Measurements from ENCODE around the gene PTH2. TPM values are rescaled to one million over a fixed set of nuclear protein-coding genes. Genes with fewer than 3 reads are reported as not detected.

Gene PTH2
- total and polyA plus RNA-seq, 7 donors, result not detected

DNA sequence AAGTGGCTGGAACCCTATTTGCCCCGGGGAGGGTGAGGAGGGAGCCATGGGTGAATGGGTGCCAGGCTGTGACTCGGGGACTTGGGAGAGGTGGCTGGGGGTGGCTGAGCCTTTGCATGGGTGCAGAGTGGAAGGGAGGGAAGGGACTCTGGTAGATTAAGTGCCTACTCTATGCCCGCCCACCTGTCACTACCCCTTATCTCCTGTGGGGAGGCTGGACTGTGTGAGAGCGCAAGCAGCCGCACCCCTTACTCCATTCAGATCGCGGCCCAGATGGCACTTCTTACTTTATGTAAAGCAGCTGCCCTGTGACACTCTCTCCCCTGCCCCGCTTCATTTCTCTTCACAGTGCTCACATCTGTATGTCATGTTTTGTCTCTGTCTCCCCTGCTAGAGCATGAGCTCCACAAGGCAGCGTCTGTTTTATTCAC lies 32.3 kb downstream of the PTH2 start:
- no peak overlapping the region for H3K27ac ChIP-seq
- no peak overlapping the region for H3K4me3 ChIP-seq
- intact Hi-C loops (cut with DNase I), result no loop called here
- DNase-seq, result no peak
- H3K4me1 ChIP-seq, result peaks cover 0 to 3% (median 0%) of the 10 kb centered on the region in 4 donors
- H3K36me3 ChIP-seq, result no peaks in the 10 kb centered on the region
- peaks cover 6 to 47% (median 14%) of the 10 kb centered on the region in 3 donors for H3K27me3 ChIP-seq
- WGBS, 2 donors, result 29 to 53% methylated on average over 9 of the region's 9 CpGs
- H3K9me3 ChIP-seq, result no peaks in the 10 kb centered on the region
- no peak for TF ChIP-seq EP300 (IDR thresholded peaks at IDR 0.05)
- TF ChIP-seq, protein P1, sequence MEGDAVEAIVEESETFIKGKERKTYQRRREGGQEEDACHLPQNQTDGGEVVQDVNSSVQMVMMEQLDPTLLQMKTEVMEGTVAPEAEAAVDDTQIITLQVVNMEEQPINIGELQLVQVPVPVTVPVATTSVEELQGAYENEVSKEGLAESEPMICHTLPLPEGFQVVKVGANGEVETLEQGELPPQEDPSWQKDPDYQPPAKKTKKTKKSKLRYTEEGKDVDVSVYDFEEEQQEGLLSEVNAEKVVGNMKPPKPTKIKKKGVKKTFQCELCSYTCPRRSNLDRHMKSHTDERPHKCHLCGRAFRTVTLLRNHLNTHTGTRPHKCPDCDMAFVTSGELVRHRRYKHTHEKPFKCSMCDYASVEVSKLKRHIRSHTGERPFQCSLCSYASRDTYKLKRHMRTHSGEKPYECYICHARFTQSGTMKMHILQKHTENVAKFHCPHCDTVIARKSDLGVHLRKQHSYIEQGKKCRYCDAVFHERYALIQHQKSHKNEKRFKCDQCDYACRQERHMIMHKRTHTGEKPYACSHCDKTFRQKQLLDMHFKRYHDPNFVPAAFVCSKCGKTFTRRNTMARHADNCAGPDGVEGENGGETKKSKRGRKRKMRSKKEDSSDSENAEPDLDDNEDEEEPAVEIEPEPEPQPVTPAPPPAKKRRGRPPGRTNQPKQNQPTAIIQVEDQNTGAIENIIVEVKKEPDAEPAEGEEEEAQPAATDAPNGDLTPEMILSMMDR (IDR thresholded peaks at IDR 0.05), result no peak
- TF ChIP-seq POLR2AphosphoS5 (IDR thresholded peaks at IDR 0.05), result no peak
- TF ChIP-seq POLR2A (IDR thresholded peaks at IDR 0.05), result no peak

DNA sequence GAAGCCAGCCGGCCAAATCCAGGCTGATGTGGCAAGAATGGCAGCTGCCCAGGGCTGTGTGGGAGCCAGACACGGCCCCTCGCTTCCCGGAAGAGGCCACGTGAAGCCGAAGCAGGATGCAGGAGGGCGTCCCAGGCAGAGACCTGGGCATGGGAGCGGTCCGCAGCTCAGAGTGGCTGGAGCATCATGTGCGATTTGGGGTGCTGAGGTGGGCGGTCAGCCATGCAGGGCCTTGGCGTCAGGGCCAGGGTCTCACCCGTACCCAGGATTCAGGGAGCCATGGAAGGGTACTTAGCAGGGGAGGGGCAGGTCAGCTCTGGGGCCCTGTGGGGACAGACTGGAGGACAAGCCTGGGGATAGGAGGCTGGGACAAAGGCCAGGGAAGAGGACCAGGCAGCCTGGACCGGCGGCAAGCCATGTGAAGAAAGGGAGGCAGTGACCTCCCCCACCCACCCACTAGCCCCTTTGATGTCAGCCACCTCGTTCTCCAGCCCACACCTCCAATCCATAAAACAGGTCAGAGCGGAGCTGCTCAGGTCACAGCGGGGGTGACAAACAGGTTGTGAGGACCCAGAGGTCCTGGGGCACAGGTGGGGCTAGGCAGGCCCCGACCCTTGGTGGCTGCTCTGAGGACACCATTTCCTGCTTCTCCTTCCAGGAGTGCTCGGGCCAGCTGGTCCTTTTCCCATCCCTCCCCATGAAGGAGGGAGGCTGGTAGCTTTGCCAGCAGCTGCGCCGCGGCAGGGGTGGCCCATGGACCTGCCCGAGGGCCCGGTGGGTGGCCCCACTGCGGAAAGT lies 32.9 kb downstream of the PTH2 start:
- TF ChIP-seq EP300 (IDR thresholded peaks at IDR 0.05), result no peak
- no peak for TF ChIP-seq POLR2AphosphoS5 (IDR thresholded peaks at IDR 0.05)
- TF ChIP-seq, protein P1 (IDR thresholded peaks at IDR 0.05), result no peak
- TF ChIP-seq POLR2A (IDR thresholded peaks at IDR 0.05), result no peak
- no peak overlapping the region for H3K4me3 ChIP-seq
- peaks cover 0 to 3% (median 0%) of the 10 kb centered on the region in 4 donors for H3K4me1 ChIP-seq
- no peak overlapping the region for H3K27ac ChIP-seq
- WGBS, 2 donors, result 56 to 78% methylated on average over 26 of the region's 26 CpGs
- no peaks in the 10 kb centered on the region for H3K9me3 ChIP-seq
- H3K27me3 ChIP-seq, result peaks cover 6 to 45% (median 14%) of the 10 kb centered on the region in 3 donors
- DNase-seq, result no peak
- no peaks in the 10 kb centered on the region for H3K36me3 ChIP-seq
- intact Hi-C loops (cut with DNase I), result no loop called here

DNA sequence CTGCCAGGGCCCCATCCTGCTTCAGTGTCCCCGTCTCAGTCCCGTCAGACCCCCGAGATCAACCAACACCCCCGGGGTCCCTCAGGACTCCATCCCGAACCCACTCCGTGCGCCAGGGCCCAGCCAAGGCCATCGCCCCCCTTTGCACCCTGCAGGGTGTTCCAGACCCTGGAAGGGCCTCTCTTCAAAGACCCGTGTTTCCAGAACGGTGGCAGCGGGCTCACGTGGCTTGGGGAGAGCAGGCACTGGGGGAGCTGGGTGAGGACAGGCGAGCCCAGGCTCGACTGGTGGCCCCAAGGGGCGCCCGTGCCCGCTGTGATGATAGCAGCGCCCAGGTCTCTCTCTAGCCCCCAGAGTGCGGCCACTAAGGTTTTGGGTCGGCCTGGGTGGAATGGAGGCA lies 33.8 kb downstream of the PTH2 start:
- TF ChIP-seq, protein P1 (IDR thresholded peaks at IDR 0.05), result no peak
- no peak for TF ChIP-seq EP300 (IDR thresholded peaks at IDR 0.05)
- TF ChIP-seq POLR2A (IDR thresholded peaks at IDR 0.05), result no peak
- TF ChIP-seq POLR2AphosphoS5 (IDR thresholded peaks at IDR 0.05), result no peak
- Histone ChIP-seq H3K4me1 (peaks cover 0 to 3% (median 0%) of the 10 kb centered on the region in 4 donors), H3K27ac (no peak overlapping the region), H3K27me3 (peaks cover 0 to 36% (median 7%) of the 10 kb centered on the region in 3 donors), H3K4me3 (no peak overlapping the region), H3K9me3 (no peaks in the 10 kb centered on the region), H3K36me3 (no peaks in the 10 kb centered on the region)
- intact Hi-C loops (cut with DNase I), result no loop called here
- DNase-seq, result no peak
- 81 to 91% methylated on average over 20 of the region's 20 CpGs for WGBS, 2 donors

DNA sequence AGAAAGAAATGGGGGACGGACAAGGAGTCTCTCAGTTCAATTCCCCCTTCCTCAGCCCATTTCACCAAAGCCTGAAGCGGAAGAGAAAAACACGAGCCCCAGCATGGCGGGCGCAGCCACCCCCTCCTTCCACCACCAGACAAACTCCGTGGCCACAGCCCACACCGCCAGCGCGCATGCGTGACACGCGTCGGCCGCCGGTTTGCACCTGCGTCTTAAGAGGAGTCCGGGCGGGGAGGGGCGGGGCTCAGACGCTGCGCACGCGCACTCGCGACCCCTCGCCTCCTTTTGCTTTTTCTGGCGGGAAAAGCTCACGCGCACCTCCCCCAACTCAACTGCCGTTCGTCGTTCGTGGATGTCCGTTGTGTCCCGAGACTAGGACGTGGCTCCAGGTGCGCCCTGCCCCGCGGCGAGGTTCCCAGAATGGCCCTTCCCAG lies 35.3 kb downstream of the PTH2 start, which contains the start of gene KASH5:
Gene KASH5 (plus strand): TSS at position 314 of the 437 bp plus-strand sequence. CDS start 2,635 bp downstream, outside the sequence.
- DNase-seq, result peak; percentile 77
- intact Hi-C loops (cut with DNase I), result no loop called here
- Histone ChIP-seq H3K27me3 (peaks cover 0 to 29% (median 0%) of the 10 kb centered on the region in 3 donors), H3K4me3 (peak within 1 kb of the TSS in 2 of 4 donors; percentile 12 to 16), H3K27ac (no peak within 1 kb of the TSS), H3K36me3 (no peaks in the 10 kb centered on the region), H3K9me3 (peaks cover 0 to 3% (median under 1%) of the 10 kb centered on the region in 4 donors), H3K4me1 (peaks cover 0 to 3% (median 0%) of the 10 kb centered on the region in 4 donors)
- WGBS, 2 donors, result 54 to 56% methylated on average over 40 of the region's 40 CpGs
- TF ChIP-seq POLR2A (IDR thresholded peaks at IDR 0.05) (no peak), EP300 (IDR thresholded peaks at IDR 0.05) (no peak), POLR2AphosphoS5 (IDR thresholded peaks at IDR 0.05) (no peak)
- TF ChIP-seq, protein P1 (IDR thresholded peaks at IDR 0.05), result no peak

Data from sigmoid colon (tissue), 7 donors.